Astrocyte of the spinal cord (primary cell): ENCODE results near the gene ZBTB2.
"Not testable (repeated sequence)": the region's sequence is repeated elsewhere in the genome, so short reads cannot be mapped to it uniquely, and the experiment has no call there.

ENCODE experiments used
- DNase-seq: peaks from one replicate; pipeline ENCODE4 v3.0.0; 2011; ENCODE audit warnings: low read depth, low spot score
- H3K4me3 ChIP-seq: 2 replicates; pipeline ENCODE4 v1.5.1; 2011; ENCODE audit warnings: low read depth, mild to moderate bottlenecking, low read length, moderate library complexity
- CTCF ChIP-seq: IDR thresholded peaks from 2 replicates; pipeline ENCODE4 v1.5.1; 2012; ENCODE audit warnings: low read depth, mild to moderate bottlenecking, low read length, inconsistent platforms
- in situ Hi-C: cut with HindIII; loops from 2 replicates; pipeline ENCODE4 v1.10.0; 2017; ENCODE audit warnings: low sequenced_read_pairs

ZBTB2 gene

GRCh38 chr6:151351731-151352130 is 39.6 kb downstream of the ZBTB2 start:
- no peak overlapping the region for H3K4me3 ChIP-seq
- in situ Hi-C loops, result no loop called here
- TF ChIP-seq CTCF, result no peak
- DNase-seq, result no peak

GRCh38 chr6:151351146-151351700 is 40.1 kb downstream of the ZBTB2 start:
- no peak overlapping the region for H3K4me3 ChIP-seq
- DNase-seq, result no peak
- TF ChIP-seq CTCF, result no peak
- in situ Hi-C loops, result no loop called here

GRCh38 chr6:151350442-151351145 is 40.8 kb downstream of the ZBTB2 start:
- no peak for TF ChIP-seq CTCF
- in situ Hi-C loops, result no loop called here
- no peak overlapping the region for H3K4me3 ChIP-seq
- no peak for DNase-seq

GRCh38 chr6:151349651-151350270 is 41.6 kb downstream of the ZBTB2 start:
- in situ Hi-C loops, result no loop called here
- DNase-seq, result no peak

GRCh38 chr6:151342750-151343149 is 48.6 kb downstream of the ZBTB2 start:
- DNase-seq, H3K4me3 ChIP-seq, in situ Hi-C loops: not testable (repeated sequence)

More at GRCh38 chr6:151349651-151350270, 41.6 kb downstream of the ZBTB2 start:
- no peak overlapping the region for H3K4me3 ChIP-seq
- TF ChIP-seq CTCF, result no peak

- no peak overlapping the region for H3K4me3 ChIP-seq
- TF ChIP-seq CTCF, result no peak
- in situ Hi-C loops, result no loop called here
- no peak for DNase-seq
Observed at GRCh38 chr6:151341476-151342195, 49.7 kb downstream of the ZBTB2 start.
